Left ventricle myocardium inferior (tissue), 1 donor: Measurements from ENCODE around the gene FTO. TPM values are rescaled to one million over a fixed set of nuclear protein-coding genes. Genes with fewer than 3 reads are reported as not detected.

Source experiments
- DNase-seq: peaks from one replicate; pipeline ENCODE4 v3.0.0-alpha.2; 2020
- H3K27ac ChIP-seq: fragments of 200-600 bp; replicated peaks from 2 replicates; pipeline ENCODE4 v1.8.0; 2021
- H3K27me3 ChIP-seq: fragments of 200-600 bp; 2 replicates; pipeline ENCODE4 v1.8.0; 2021; ENCODE audit warnings: low read depth
- H3K36me3 ChIP-seq: fragments of 200-600 bp; 2 replicates; pipeline ENCODE4 v1.8.0; 2021
- H3K4me1 ChIP-seq: fragments of 200-600 bp; 2 replicates; pipeline ENCODE4 v1.8.0; 2021
- H3K4me3 ChIP-seq: fragments of 200-600 bp; 2 replicates; pipeline ENCODE4 v1.8.0; 2021; ENCODE audit warnings: mild to moderate bottlenecking, moderate library complexity
- H3K9me3 ChIP-seq: fragments of 200-600 bp; replicated peaks from 2 replicates; pipeline ENCODE4 v1.8.0; 2021
- CTCF ChIP-seq: fragments of 200-600 bp; IDR thresholded peaks from 2 replicates; pipeline ENCODE4 v1.8.0; 2021; ENCODE audit warnings: antibody characterized with exemption, mild to moderate bottlenecking, borderline replicate concordance
- intact Hi-C: fragments of 100-400 bp; cut with micrococcal nuclease; formaldehyde crosslinking; loops from one replicate; pipeline ENCODE4 v1.11.0; 2022
- total RNA-seq: library from RNA; stranded (reverse); fragmentation: NEBNext Ultra II Directional; extraction: Animal tissue kit (Norgen Biotek cat#: 25700); gene quantifications from one replicate; pipeline ENCODE4 v1.2.1, GENCODE V29; 2021
- donor health status: DM: no; HTN: yes; CAD: no; lungs with severe emphysema.

FTO gene
- total RNA-seq, 1 donor from 2014 or later = 78.4 TPM

GRCh38 chr16:53920988-53921387, 217.0 kb downstream of the FTO start:
- no peaks in the 10 kb centered on the region for H3K36me3 ChIP-seq
- H3K27ac ChIP-seq = no peak overlapping the region
- H3K9me3 ChIP-seq = no peaks in the 10 kb centered on the region
- TF ChIP-seq CTCF = no peak
- no peak for DNase-seq
- H3K4me1 ChIP-seq = peaks cover 6% of the 10 kb centered on the region
- H3K27me3 ChIP-seq = no peaks in the 10 kb centered on the region
- H3K4me3 ChIP-seq = no peak overlapping the region
- intact Hi-C loops = no loop called here

DNA sequence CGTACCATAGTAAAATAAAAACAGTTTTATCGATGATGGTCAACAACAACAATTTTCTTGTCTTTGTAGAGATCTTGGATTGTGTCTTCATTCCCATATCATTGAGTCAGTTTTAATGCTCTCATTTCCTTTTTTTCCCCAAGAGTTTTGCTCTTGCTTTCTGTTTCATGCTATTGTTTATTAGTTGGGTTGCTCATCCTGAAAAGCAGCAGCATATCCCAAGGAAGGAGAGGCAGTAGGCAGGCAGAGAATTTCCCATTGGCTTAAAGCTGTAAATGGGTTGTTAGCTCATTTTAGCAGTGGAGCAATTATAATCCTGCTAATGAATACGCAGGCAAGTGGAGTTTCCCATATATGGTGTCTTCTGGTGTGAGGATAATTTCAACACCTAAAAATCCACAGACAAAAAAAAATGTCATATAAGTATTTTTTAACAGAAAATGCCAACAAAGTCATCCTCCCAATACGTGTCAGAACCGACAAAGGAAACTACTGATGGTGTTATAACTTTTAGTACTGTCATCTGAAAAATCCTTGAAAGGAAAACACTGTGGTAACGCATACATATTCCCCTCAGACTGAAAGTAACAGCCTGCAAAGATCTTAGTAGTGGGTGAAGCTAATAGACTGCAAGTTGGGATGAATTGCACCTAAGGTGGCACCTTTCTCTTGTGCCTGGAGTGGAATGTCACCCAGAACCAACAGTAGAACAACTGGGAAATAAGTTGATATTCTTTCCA, 218.3 kb downstream of the FTO start:
- H3K4me1 ChIP-seq = no peaks in the 10 kb centered on the region
- no peak overlapping the region for H3K4me3 ChIP-seq
- no peaks in the 10 kb centered on the region for H3K27me3 ChIP-seq
- intact Hi-C loops = no loop called here
- H3K27ac ChIP-seq = no peak overlapping the region
- no peak for TF ChIP-seq CTCF
- H3K36me3 ChIP-seq = no peaks in the 10 kb centered on the region
- H3K9me3 ChIP-seq = no peaks in the 10 kb centered on the region
- no peak for DNase-seq

GRCh38 chr16:53922807-53923571, 219.0 kb downstream of the FTO start:
- H3K4me1 ChIP-seq = no peaks in the 10 kb centered on the region
- DNase-seq = no peak
- H3K4me3 ChIP-seq = no peak overlapping the region
- intact Hi-C loops = no loop called here
- no peaks in the 10 kb centered on the region for H3K9me3 ChIP-seq
- TF ChIP-seq CTCF = no peak
- no peak overlapping the region for H3K27ac ChIP-seq
- H3K27me3 ChIP-seq = no peaks in the 10 kb centered on the region
- H3K36me3 ChIP-seq = no peaks in the 10 kb centered on the region

DNA sequence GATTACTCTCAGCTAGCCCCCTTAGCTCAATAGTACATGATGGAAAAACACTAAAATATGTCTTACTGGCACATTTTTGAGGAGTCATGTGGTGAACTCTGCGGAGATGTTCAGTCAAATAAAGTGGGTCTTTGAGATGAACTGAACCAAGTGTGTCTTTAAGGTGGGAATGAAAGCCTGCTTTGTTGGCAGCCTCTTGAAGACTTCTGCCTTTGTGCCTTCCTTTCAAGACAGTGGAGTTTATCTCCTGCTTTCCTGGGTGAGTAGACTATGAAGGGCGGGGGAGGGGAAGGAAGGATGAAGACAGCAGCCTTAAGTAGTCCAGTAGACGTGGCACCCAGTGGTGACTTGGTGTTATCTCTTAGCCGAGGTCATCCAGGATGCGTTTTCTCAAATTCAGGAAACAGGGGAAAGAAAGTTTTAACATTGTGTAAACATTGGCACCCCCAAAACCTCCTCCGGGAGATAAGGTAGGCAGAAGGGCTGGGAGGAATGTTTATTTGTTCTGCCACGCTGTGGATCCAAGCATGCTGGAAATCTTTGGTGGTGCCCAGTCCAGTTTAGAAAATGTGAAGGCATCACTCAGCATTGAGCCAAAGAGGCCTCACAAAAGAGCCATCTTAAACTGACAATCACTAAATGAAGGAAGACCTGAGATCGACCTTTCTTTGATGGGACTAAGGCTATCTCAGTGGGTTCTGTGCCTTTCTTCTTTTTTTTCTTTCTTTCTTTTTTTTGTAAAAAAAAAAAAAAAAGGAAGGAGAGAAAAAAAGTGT, 220.6 kb downstream of the FTO start:
- H3K36me3 ChIP-seq = no peaks in the 10 kb centered on the region
- no peak for TF ChIP-seq CTCF
- DNase-seq = no peak
- H3K4me1 ChIP-seq = no peaks in the 10 kb centered on the region
- intact Hi-C loops = no loop called here
- no peaks in the 10 kb centered on the region for H3K9me3 ChIP-seq
- no peak overlapping the region for H3K4me3 ChIP-seq
- H3K27ac ChIP-seq = no peak overlapping the region
- H3K27me3 ChIP-seq = no peaks in the 10 kb centered on the region

DNA sequence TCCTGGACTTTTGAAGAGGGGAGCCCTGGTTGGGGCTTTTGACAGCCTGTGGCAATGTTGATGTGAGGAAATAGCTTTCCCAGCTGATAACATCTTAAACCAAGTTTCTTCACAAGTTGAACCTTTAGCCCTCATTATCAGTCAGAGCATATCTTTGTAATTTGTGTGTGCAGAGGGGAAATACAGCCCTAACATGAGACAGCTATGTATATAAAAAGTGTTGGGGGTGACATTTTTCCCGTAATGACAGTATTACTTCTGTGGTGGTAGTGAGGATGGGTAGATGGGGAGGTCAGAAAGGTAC, 221.1 kb downstream of the FTO start:
- H3K4me1 ChIP-seq = no peaks in the 10 kb centered on the region
- H3K27me3 ChIP-seq = no peaks in the 10 kb centered on the region
- no peak for TF ChIP-seq CTCF
- no peak overlapping the region for H3K4me3 ChIP-seq
- H3K36me3 ChIP-seq = no peaks in the 10 kb centered on the region
- DNase-seq = no peak
- intact Hi-C loops = no loop called here
- H3K9me3 ChIP-seq = no peaks in the 10 kb centered on the region
- no peak overlapping the region for H3K27ac ChIP-seq
